ENCODE data around the gene NFYC. TPM values are rescaled to one million over a fixed set of nuclear protein-coding genes. Genes with fewer than 3 reads are reported as not detected.

Gene NFYC
- total and polyA plus RNA-seq, 9 donors = 35.7 to 66.4 (median 57.8) TPM

DNA sequence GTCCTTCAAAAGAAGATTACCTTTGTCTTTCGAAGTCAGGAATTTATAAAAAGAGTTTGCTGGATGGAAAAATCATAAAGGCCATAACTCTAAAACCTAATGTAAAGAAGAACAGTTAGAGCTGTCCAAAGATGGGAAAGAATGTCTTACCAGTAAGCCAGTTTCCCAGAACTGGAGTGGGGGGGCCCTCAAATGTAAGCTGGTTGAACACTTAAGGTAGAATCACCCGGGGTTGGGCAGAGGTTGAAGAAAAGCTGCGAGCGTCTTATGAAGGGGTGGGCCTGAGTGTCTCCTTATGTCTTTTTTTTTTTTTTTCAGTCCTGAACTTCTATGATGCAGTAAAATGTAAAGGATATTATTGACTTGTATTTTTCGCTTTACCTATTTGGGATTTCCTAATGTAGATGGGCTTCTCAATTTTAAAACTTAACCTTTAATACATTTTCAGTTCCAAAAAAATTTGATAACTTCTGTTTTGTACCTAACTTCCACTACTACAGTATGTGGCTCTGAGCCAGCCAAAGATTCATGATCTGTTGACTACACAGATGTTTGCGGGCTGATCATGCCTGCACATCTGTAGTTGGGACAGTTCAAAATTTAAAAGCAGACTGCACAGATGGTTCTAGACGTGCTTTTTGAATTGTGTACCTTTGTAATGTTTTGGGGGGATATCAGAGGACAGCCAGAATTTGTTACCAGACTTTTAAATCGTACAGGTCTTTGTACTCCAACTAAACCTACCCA, 43.6 kb downstream of the NFYC start:
- Histone ChIP-seq H3K4me3 (ENCODE audit: low read length) (no peak overlapping the region), H3K4me1 (ENCODE audit: control insufficient read depth, insufficient read depth, low read length) (peaks cover 2% of the 10 kb centered on the region), H3K27me3 (ENCODE audit: control insufficient read depth, insufficient read depth, low read length) (no peaks in the 10 kb centered on the region), H3K9me3 (replicated peaks; ENCODE audit: control insufficient read depth, low read depth, low read length) (no peaks in the 10 kb centered on the region), H3K36me3 (ENCODE audit: control insufficient read depth, insufficient read depth, low read length) (peaks cover 16% of the 10 kb centered on the region), H3K27ac (ENCODE audit: low read length) (no peak overlapping the region)
- 43% methylated on average over 1 of the region's 8 CpGs for WGBS (ENCODE audit: insufficient coverage)
- peak; percentile 70 for DNase-seq

DNA sequence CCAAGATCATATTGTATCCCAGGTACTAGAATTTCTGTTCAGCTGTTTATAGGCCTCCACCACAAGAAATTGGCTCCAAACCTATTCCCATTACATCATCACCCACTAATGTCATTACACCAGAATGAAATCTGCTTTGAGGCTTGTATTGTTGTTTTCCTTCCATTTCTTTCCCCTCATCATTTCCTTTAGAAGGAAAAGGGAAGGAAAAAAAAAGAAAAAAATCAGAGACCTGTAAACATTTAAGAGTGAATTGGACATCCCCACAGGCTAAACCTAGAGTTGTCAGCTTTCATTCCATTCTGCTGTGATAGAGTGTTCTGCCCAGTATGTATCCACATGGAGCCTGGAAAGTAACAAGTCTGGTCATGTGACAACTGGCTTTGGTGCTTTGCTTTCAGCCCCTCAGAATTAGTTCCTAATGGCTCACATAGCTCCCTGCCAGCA, 44.6 kb downstream of the NFYC start:
- peak; percentile 63 for DNase-seq
- Histone ChIP-seq H3K4me3 (ENCODE audit: low read length) (no peak overlapping the region), H3K27ac (ENCODE audit: low read length) (no peak overlapping the region), H3K27me3 (ENCODE audit: control insufficient read depth, insufficient read depth, low read length) (no peaks in the 10 kb centered on the region), H3K36me3 (ENCODE audit: control insufficient read depth, insufficient read depth, low read length) (peaks cover 20% of the 10 kb centered on the region), H3K9me3 (replicated peaks; ENCODE audit: control insufficient read depth, low read depth, low read length) (no peaks in the 10 kb centered on the region), H3K4me1 (ENCODE audit: control insufficient read depth, insufficient read depth, low read length) (peaks cover 2% of the 10 kb centered on the region)

DNA sequence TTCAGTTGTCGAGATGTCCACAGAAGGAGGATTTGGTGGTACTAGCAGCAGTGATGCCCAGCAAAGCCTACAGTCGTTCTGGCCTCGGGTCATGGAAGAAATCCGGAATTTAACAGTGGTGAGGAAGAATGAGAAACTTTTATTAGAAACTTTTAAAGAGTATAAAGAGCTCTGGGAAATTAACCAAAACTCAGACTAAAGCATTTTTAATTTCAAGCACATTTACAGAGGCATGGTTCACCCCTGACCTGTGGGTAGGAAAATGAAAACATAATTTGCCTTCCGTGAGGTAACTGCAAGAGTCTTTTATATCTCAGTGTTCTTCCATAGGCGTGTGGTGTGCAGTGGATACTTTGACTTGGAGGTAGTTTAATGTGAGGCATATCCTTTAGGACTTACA, 47.3 kb downstream of the NFYC start:
- Histone ChIP-seq H3K9me3 (replicated peaks; ENCODE audit: control insufficient read depth, low read depth, low read length) (no peaks in the 10 kb centered on the region), H3K4me1 (ENCODE audit: control insufficient read depth, insufficient read depth, low read length) (peaks cover 2% of the 10 kb centered on the region), H3K27me3 (ENCODE audit: control insufficient read depth, insufficient read depth, low read length) (no peaks in the 10 kb centered on the region), H3K27ac (ENCODE audit: low read length) (no peak overlapping the region), H3K36me3 (ENCODE audit: control insufficient read depth, insufficient read depth, low read length) (peaks cover 30% of the 10 kb centered on the region), H3K4me3 (ENCODE audit: low read length) (no peak overlapping the region)
- no peak for DNase-seq
- WGBS (ENCODE audit: insufficient coverage) = 100% methylated on average over 1 of the region's 6 CpGs

DNA sequence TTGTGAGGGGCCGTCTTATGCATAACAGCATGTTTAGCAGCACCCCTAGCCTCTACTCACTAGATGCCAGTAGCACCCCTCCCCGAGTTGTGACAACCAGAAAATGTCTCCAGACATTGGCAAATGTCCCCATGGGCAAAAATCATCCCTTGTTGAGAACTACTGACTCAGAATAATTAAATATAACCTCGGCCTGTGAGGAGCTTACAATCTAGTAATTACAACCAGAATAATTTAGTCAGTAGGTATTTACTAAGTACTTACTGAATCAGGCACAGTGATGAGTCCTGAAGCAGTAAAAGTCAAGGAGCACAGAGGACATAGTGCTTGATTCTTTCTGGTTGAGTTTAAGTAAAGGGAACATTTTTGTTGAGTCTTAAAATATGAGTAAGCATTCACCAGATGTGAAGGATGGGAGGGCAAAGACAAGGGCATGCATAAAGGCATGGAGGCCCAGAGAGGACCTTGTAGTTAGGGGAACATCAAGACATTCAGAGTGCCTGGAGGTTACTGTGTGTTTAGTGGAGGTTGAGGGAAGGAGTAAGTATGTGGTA, 48.0 kb downstream of the NFYC start:
- Histone ChIP-seq H3K4me3 (ENCODE audit: low read length) (no peak overlapping the region), H3K27ac (ENCODE audit: low read length) (no peak overlapping the region), H3K9me3 (replicated peaks; ENCODE audit: control insufficient read depth, low read depth, low read length) (no peaks in the 10 kb centered on the region), H3K36me3 (ENCODE audit: control insufficient read depth, insufficient read depth, low read length) (peaks cover 32% of the 10 kb centered on the region), H3K27me3 (ENCODE audit: control insufficient read depth, insufficient read depth, low read length) (no peaks in the 10 kb centered on the region), H3K4me1 (ENCODE audit: control insufficient read depth, insufficient read depth, low read length) (peaks cover 2% of the 10 kb centered on the region)
- no peak for DNase-seq
- 100% methylated on average over 1 of the region's 3 CpGs for WGBS (ENCODE audit: insufficient coverage)

- Histone ChIP-seq H3K27me3 (ENCODE audit: control insufficient read depth, insufficient read depth, low read length) (no peaks in the 10 kb centered on the region), H3K9me3 (replicated peaks; ENCODE audit: control insufficient read depth, low read depth, low read length) (no peaks in the 10 kb centered on the region), H3K4me1 (ENCODE audit: control insufficient read depth, insufficient read depth, low read length) (peaks cover 2% of the 10 kb centered on the region), H3K36me3 (ENCODE audit: control insufficient read depth, insufficient read depth, low read length) (peaks cover 32% of the 10 kb centered on the region), H3K27ac (ENCODE audit: low read length) (no peak overlapping the region), H3K4me3 (ENCODE audit: low read length) (no peak overlapping the region)
- peak; percentile 56 for DNase-seq
- no CpG with 5 or more reads among the region's 6 CpGs for whole genome bisulfite sequencing (ENCODE audit: insufficient coverage)
Observed at GRCh38 chr1:40740039-40740996, 48.8 kb downstream of the NFYC start.

GRCh38 chr1:40740997-40741736, 49.7 kb downstream of the NFYC start:
- H3K27me3 ChIP-seq (ENCODE audit: control insufficient read depth, insufficient read depth, low read length) = no peaks in the 10 kb centered on the region
- H3K4me1 ChIP-seq (ENCODE audit: control insufficient read depth, insufficient read depth, low read length) = peaks cover 2% of the 10 kb centered on the region
- no peaks in the 10 kb centered on the region for H3K9me3 ChIP-seq (replicated peaks; ENCODE audit: control insufficient read depth, low read depth, low read length)
- DNase-seq = no peak
- WGBS (ENCODE audit: insufficient coverage) = no CpG with 5 or more reads among the region's 7 CpGs
- peaks cover 34% of the 10 kb centered on the region for H3K36me3 ChIP-seq (ENCODE audit: control insufficient read depth, insufficient read depth, low read length)
- no peak overlapping the region for H3K4me3 ChIP-seq (ENCODE audit: low read length)
- H3K27ac ChIP-seq (ENCODE audit: low read length) = no peak overlapping the region

GRCh38 chr1:40742363-40743061, 51.0 kb downstream of the NFYC start:
- Histone ChIP-seq H3K4me1 (ENCODE audit: control insufficient read depth, insufficient read depth, low read length) (no peaks in the 10 kb centered on the region), H3K4me3 (ENCODE audit: low read length) (no peak overlapping the region), H3K36me3 (ENCODE audit: control insufficient read depth, insufficient read depth, low read length) (peaks cover 34% of the 10 kb centered on the region), H3K9me3 (replicated peaks; ENCODE audit: control insufficient read depth, low read depth, low read length) (no peaks in the 10 kb centered on the region), H3K27ac (ENCODE audit: low read length) (no peak overlapping the region), H3K27me3 (ENCODE audit: control insufficient read depth, insufficient read depth, low read length) (no peaks in the 10 kb centered on the region)
- WGBS (ENCODE audit: insufficient coverage) = no CpG with 5 or more reads among the region's 3 CpGs
- DNase-seq = peak; percentile 74

DNA sequence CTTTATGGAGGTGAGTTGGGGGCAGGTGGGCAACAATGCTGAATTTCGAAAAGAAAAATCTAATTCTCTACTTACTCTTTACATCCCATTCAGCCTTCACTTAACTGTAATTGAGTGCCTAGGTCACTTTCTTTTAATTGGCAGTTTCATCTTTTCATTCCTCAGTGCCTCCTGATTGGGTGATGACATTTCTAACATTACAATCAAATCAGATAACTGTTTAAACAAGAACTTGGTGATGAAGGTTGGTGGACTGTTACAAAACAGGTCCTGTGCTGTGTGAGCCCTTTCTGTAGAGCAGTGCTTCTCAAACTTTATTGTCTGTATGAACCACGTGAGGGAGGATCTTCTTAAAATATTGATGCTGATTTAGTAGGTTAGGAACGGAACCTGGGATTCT, 51.9 kb downstream of the NFYC start:
- Histone ChIP-seq H3K4me1 (ENCODE audit: control insufficient read depth, insufficient read depth, low read length) (no peaks in the 10 kb centered on the region), H3K27ac (ENCODE audit: low read length) (no peak overlapping the region), H3K36me3 (ENCODE audit: control insufficient read depth, insufficient read depth, low read length) (peaks cover 39% of the 10 kb centered on the region)

DNA sequence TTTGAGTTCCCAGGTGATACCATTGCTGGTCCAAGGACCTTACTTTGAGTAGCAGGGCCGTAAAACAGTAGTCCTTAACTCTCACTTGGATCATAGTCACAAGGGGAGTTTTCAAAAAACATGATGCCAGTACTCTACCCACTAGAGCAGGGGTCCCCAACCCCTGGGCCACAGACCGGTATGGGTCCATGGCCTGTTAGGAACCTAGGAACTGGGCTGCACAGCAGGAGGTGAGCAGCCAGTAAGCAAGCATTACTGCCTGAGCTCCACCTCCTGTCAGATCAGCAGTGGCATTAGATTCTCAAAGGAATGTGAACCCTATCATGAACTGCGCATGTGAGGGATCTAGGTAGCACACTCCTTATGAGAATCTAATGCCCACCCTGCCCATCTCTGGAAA, 52.4 kb downstream of the NFYC start:
- Histone ChIP-seq H3K27ac (ENCODE audit: low read length) (no peak overlapping the region), H3K36me3 (ENCODE audit: control insufficient read depth, insufficient read depth, low read length) (peaks cover 40% of the 10 kb centered on the region), H3K4me3 (ENCODE audit: low read length) (no peak overlapping the region), H3K27me3 (ENCODE audit: control insufficient read depth, insufficient read depth, low read length) (no peaks in the 10 kb centered on the region), H3K9me3 (replicated peaks; ENCODE audit: control insufficient read depth, low read depth, low read length) (no peaks in the 10 kb centered on the region), H3K4me1 (ENCODE audit: control insufficient read depth, insufficient read depth, low read length) (no peaks in the 10 kb centered on the region)
- 96% methylated on average over 3 of the region's 3 CpGs for WGBS (ENCODE audit: insufficient coverage)
- no peak for DNase-seq

More for the DNA sequence above, 51.9 kb downstream of the NFYC start:
- no peak for DNase-seq
- 100% methylated on average over 2 of the region's 3 CpGs for WGBS (ENCODE audit: insufficient coverage)
- Histone ChIP-seq H3K27me3 (ENCODE audit: control insufficient read depth, insufficient read depth, low read length) (no peaks in the 10 kb centered on the region), H3K4me3 (ENCODE audit: low read length) (no peak overlapping the region), H3K9me3 (replicated peaks; ENCODE audit: control insufficient read depth, low read depth, low read length) (no peaks in the 10 kb centered on the region)
